Left renal pelvis (tissue), 4 donors: ENCODE results near the gene ARAP1. TPM values are rescaled to one million over a fixed set of nuclear protein-coding genes. Genes with fewer than 3 reads are reported as not detected.

Source experiments
- DNase-seq, 4 donors: peaks; one replicate each; pipeline ENCODE4 v3.0.0-alpha.2; 2013; ENCODE audit warnings: low read depth in 4 of 4, low spot score in 3 of 4
- polyA plus RNA-seq, 4 donors: library from polyadenylated mRNA; unstranded; fragments of 120-200 nt; gene quantifications; one replicate each; pipeline ENCODE4 v1.2.1, GENCODE V29; 2013; ENCODE audit not compliant: insufficient read length in 4 of 4

The ARAP1 gene
- polyA plus RNA-seq, 4 donors, result 68.3 to 108 (median 78.7) TPM

- no peak for DNase-seq
Observed at GRCh38 chr11:72764503-72764902, 12.3 kb upstream of the ARAP1 start.

- DNase-seq, result no peak
Observed at GRCh38 chr11:72763823-72764222, 11.6 kb upstream of the ARAP1 start.

- no peak for DNase-seq
Observed at GRCh38 chr11:72762641-72763304, 10.6 kb upstream of the ARAP1 start.

- no peak for DNase-seq
Observed at GRCh38 chr11:72760539-72761405, 8.6 kb upstream of the ARAP1 start.

- DNase-seq, result no peak
Observed at GRCh38 chr11:72759468-72759985, 7.3 kb upstream of the ARAP1 start.

GRCh38 chr11:72758690-72759389 is 6.6 kb upstream of the ARAP1 start:
- peak in 1 of 4 donors; percentile 55 for DNase-seq

- DNase-seq, result no peak
Observed at GRCh38 chr11:72758304-72758689, 6.1 kb upstream of the ARAP1 start.

- no peak for DNase-seq
Observed at GRCh38 chr11:72755713-72756285, 3.6 kb upstream of the ARAP1 start.

- no peak for DNase-seq
Observed at GRCh38 chr11:72754544-72755155, 2.4 kb upstream of the ARAP1 start.

- DNase-seq, result no peak
Observed at GRCh38 chr11:72754149-72754543, 1.9 kb upstream of the ARAP1 start.

GRCh38 chr11:72753341-72754148 is 1.3 kb upstream of the ARAP1 start:
- no peak for DNase-seq

GRCh38 chr11:72751116-72752087 is 806 bp downstream of the ARAP1 start:
- DNase-seq, result no peak

- DNase-seq, result no peak
Observed at GRCh38 chr11:72750556-72751115, 1.6 kb downstream of the ARAP1 start.

GRCh38 chr11:72750086-72750485 is 2.1 kb downstream of the ARAP1 start:
- no peak for DNase-seq

GRCh38 chr11:72747289-72747855 is 4.8 kb downstream of the ARAP1 start:
- DNase-seq, result no peak

- DNase-seq, result no peak
Observed at GRCh38 chr11:72746821-72747220, 5.4 kb downstream of the ARAP1 start.

GRCh38 chr11:72745925-72746550 is 6.2 kb downstream of the ARAP1 start:
- DNase-seq, result no peak
